Subcutaneous adipose tissue (tissue), 4 donors: ENCODE measurements around the gene KIR2DL3. TPM values are rescaled to one million over a fixed set of nuclear protein-coding genes. Genes with fewer than 3 reads are reported as not detected.

Experiments
- CTCF ChIP-seq: fragments of 450-650 bp; IDR thresholded peaks from one replicate; pipeline ENCODE4 v1.5.1; 2016; ENCODE audit warnings: low read depth, mild to moderate bottlenecking, control low read depth, antibody characterized with exemption, moderate library complexity
- small RNA-seq: library from RNA; depleted of rRNA; stranded (forward); fragments of <200 nt; gene quantifications from one replicate; pipeline ENCODE3, GENCODE V24; 2016
- total RNA-seq, 4 donors: library from RNA; depleted of rRNA; stranded (reverse); fragments of >200 nt; gene quantifications; one replicate each; pipeline ENCODE4 v1.1.0, GENCODE V29; 2016

Gene KIR2DL3
- total RNA-seq, 4 donors from 2014 or later, result not detected

DNA sequence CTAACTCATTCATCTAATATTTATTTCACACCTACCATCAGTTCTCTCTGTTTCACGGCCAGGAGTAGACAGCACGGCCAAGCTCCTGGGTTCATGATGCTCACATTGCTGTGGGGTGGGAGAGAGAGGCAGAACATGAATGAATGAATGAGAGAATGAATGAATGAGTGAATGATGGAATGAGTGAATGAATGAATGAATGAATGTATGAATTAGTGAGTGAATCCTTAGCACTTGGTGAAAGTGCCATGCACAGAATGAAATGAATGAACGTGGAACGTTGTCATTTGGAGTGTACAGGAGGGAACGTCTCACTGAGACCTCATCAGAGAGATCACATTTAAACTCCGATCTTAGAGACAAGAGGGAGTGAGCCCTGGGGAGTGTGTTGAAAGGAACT, 53.2 kb downstream of the KIR2DL3 start:
- TF ChIP-seq CTCF, result no peak

DNA sequence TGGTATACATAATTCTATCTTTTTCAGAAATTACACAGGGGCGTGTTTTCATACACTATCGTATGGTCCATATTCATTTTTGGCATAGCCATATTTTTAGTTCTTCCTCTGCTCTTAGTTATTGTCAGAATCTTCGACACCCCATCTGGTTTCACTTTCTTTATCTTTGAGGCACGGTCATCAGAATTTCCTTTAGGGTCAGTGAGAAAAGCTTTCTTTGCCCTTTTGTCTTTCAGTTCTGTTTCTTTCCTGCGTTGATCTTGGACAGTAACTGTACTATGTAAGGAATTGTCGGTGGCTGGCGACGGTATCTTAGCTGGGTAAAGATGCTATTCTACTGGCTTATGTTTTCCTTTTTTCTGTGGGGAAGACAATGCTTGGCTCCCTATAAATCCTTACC, 54.5 kb downstream of the KIR2DL3 start:
- no peak for TF ChIP-seq CTCF

DNA sequence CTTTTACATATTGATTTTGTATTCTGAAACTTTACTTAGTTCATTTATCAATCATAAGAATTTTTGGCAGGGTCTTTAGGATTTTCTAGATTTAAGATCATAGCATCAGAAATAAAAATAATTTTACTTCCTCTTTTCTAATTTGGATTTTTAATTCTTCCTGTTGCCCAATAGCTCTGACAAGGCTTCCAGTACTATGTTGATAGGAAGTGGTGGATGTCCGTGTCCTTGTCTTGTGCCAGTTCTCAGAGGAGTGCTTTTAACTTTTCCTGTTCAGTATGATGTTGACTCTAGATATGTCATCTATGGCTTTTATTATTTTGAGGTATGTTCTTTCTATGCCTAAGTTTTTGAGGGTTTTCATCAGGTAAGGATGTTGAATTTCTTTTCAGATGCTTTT, 57.4 kb downstream of the KIR2DL3 start:
- no peak for TF ChIP-seq CTCF

Small RNA genes within 50 kb of the gene (small RNA-seq; reads per million reads assigned to genes)
- gene AC245128.2, result not detected
- gene KIR3DP1, result not detected

Other genes starting within 250 kb of the KIR2DL3 start
- gene LAIR2, start 235.7 kb upstream of the KIR2DL3 start, total RNA-seq, result not detected
- 10 to 100 TPM in 1 of 4 donors, 1 to 10 TPM in 3; 1.9 to 13.4 (median 5.1) TPM for gene LILRA2, start 164.7 kb upstream of the KIR2DL3 start, total RNA-seq
- 1 to 10 TPM in 2 of 4 donors, not detected in 2; 1.1 to 4.8 TPM for gene LILRA1, start 144.9 kb upstream of the KIR2DL3 start, total RNA-seq
- 10 to 100 TPM in 1 of 4 donors, 1 to 10 TPM in 3; 2.4 to 20.7 (median 3.4) TPM for gene LILRB1, start 108.0 kb upstream of the KIR2DL3 start, total RNA-seq
- gene LILRB4, start 75.5 kb upstream of the KIR2DL3 start, total RNA-seq, result 10 to 100 TPM in 3 of 4 donors, 1 to 10 TPM in 1; 8.1 to 43.0 (median 11.7) TPM
- not detected for gene KIR3DL3, start 14.1 kb upstream of the KIR2DL3 start, total RNA-seq
- not detected for gene KIR2DL1, start 31.3 kb downstream of the KIR2DL3 start, total RNA-seq
- under 1 TPM in 2 of 4 donors, not detected in 2; 0.34 to 0.75 TPM for gene KIR2DL4, start 65.1 kb downstream of the KIR2DL3 start, total RNA-seq
- not detected for gene KIR3DL1, start 78.0 kb downstream of the KIR2DL3 start, total RNA-seq
- not detected for gene KIR2DS4, start 94.2 kb downstream of the KIR2DL3 start, total RNA-seq
- gene KIR3DL2, start 111.9 kb downstream of the KIR2DL3 start, total RNA-seq, result not detected
- gene FCAR, start 135.7 kb downstream of the KIR2DL3 start, total RNA-seq, result 1 to 10 TPM in 3 of 4 donors, not detected in 1; 3.8 to 4.2 (median 3.9) TPM
- gene NCR1, start 167.6 kb downstream of the KIR2DL3 start, total RNA-seq, result under 1 TPM in 1 of 4 donors, not detected in 3; 0.85 TPM
- not detected for gene NLRP7, start 209.0 kb downstream of the KIR2DL3 start, total RNA-seq
- 1 to 10 TPM in 2 of 4 donors, under 1 TPM in 1, not detected in 1; 0.68 to 1.3 (median 1.1) TPM for gene NLRP2, start 227.9 kb downstream of the KIR2DL3 start, total RNA-seq